Chondrocyte (in vitro differentiated cells): ENCODE data around the gene PCAT7. TPM values are rescaled to one million over a fixed set of nuclear protein-coding genes. Genes with fewer than 3 reads are reported as not detected.

ENCODE experiments used
- DNase-seq: peaks from one replicate; pipeline ENCODE4 v3.0.0; 2021; ENCODE audit warnings: mixed read lengths, low spot score
- H3K27ac Mint-ChIP-seq: one replicate; pipeline ENCODE4 v1.8.0; 2021; ENCODE audit warnings: mild to moderate bottlenecking, moderate library complexity, mixed read lengths; ENCODE audit not compliant: unreplicated experiment
- H3K27me3 Mint-ChIP-seq: 2 replicates; pipeline ENCODE4 v1.8.0; 2021; ENCODE audit warnings: low read depth, mixed read lengths
- H3K36me3 Mint-ChIP-seq: 2 replicates; pipeline ENCODE4 v1.8.0; 2021; ENCODE audit warnings: low read depth, mixed read lengths
- H3K4me1 Mint-ChIP-seq: 2 replicates; pipeline ENCODE4 v1.8.0; 2021; ENCODE audit warnings: low read depth, mild to moderate bottlenecking, mixed read lengths
- H3K4me3 Mint-ChIP-seq: one replicate; pipeline ENCODE4 v1.8.0; 2021; ENCODE audit warnings: mild to moderate bottlenecking, moderate library complexity, mixed read lengths; ENCODE audit not compliant: unreplicated experiment
- H3K9me3 Mint-ChIP-seq: 2 replicates; pipeline ENCODE4 v1.8.0; 2021; ENCODE audit warnings: low read depth, mixed read lengths
- CTCF ChIP-seq: fragments of 200-600 bp; sonication (generic); IDR thresholded peaks from 2 replicates; pipeline ENCODE4 v1.5.0; 2021; ENCODE audit warnings: antibody characterized with exemption, mild to moderate bottlenecking, moderate library complexity
- total RNA-seq: library from RNA; stranded (reverse); gene quantifications from 3 replicates; pipeline ENCODE4 v1.2.1, GENCODE V29; 2021

Gene PCAT7
- total RNA-seq, 1 donor from 2014 or later: 8.1 TPM

- H3K4me3 Mint-ChIP-seq: no peak overlapping the region
Observed at GRCh38 chr9:94514722-94515121, 40.2 kb upstream of the PCAT7 start.

DNA sequence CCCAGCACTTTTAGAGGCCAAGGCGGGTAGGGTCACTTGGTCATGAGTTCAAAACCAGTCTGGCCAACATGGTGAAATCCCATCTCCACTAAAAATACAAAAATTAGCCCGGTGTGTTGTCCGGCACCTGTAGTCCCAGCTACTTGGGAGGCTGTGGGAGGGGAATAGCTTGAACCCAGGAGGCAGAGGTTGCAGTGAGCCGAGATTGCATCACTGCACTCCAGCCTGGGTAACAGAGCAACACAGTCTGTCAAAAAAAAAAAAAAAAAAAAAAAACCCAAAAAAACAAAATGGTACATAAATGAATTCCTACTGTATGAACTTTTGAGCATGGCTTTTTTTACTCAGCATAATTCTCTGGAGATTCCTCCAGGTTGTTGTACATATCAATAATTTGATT, 37.6 kb upstream of the PCAT7 start:
- Mint-ChIP-seq H3K36me3 (peaks cover 3% of the 10 kb centered on the region), H3K27me3 (no peaks in the 10 kb centered on the region), H3K4me1 (peaks cover 23% of the 10 kb centered on the region), H3K4me3 (no peak overlapping the region), H3K27ac (no peak overlapping the region), H3K9me3 (peaks cover 5% of the 10 kb centered on the region)
- TF ChIP-seq CTCF: no peak
- no peak for DNase-seq

More at GRCh38 chr9:94514722-94515121, 40.2 kb upstream of the PCAT7 start:
- no peak for DNase-seq
- Mint-ChIP-seq H3K36me3 (no peaks in the 10 kb centered on the region), H3K27me3 (no peaks in the 10 kb centered on the region), H3K9me3 (no peaks in the 10 kb centered on the region), H3K27ac (peak overlapping the region; percentile 17), H3K4me1 (peaks cover 37% of the 10 kb centered on the region)
- no peak for TF ChIP-seq CTCF

DNA sequence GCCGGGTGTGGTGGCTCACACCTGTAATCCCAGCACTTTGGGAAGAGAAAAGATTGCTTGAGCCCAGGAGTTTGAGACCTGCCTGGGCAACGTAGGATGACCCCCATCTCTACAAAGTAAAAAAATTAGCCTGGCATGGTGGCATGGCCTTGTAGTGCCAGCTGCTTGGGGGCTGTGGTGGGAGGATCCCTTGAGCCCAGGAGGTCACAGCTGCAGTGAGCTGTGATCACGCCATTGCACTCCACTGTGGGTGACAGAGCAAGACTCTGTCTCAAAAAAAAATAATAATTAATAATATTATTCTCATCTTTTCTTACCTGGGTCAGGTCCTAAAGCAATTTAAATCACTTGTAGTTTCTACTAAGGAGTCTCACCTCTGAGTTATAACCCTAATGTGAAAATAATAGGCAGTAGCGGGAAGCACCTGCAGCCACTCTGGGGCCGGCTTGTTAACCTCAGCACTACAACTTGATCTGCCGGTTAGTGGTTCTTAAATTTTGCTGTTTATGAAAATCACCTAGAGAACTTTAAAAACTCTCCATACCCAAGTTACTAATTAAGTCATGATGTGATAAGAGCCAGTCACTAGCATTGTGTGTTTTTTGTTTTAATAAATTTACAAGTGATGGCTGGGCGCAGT, 29.4 kb upstream of the PCAT7 start:
- no peak for DNase-seq
- Mint-ChIP-seq H3K36me3 (peaks cover 4% of the 10 kb centered on the region), H3K4me1 (no peaks in the 10 kb centered on the region), H3K27ac (no peak overlapping the region), H3K27me3 (no peaks in the 10 kb centered on the region), H3K9me3 (peaks cover under 1% of the 10 kb centered on the region), H3K4me3 (no peak overlapping the region)
- TF ChIP-seq CTCF: no peak

- Mint-ChIP-seq H3K9me3 (no peaks in the 10 kb centered on the region), H3K27me3 (no peaks in the 10 kb centered on the region)
- TF ChIP-seq CTCF: no peak
Observed at GRCh38 chr9:94526271-94526670, 28.6 kb upstream of the PCAT7 start.

DNA sequence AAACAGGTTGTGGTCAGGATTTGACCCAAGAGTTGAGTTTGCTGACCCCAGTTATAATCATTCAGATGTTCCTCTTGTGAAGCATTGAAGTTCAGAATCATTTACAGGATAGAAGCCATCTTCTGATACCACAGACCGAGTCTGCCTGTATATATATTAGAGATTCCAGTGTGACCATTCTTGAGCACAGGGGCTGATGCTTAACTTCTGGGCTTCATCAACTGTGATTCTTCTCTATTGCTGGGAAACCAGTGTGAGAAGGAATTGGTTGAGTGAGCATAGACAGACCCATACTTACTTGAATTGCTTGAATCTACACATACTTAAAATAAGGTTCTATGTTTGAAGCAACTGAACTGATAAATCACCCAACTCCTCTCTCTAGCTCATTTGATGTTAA, 27.9 kb upstream of the PCAT7 start:
- no peaks in the 10 kb centered on the region for H3K4me1 Mint-ChIP-seq
- no peaks in the 10 kb centered on the region for H3K9me3 Mint-ChIP-seq
- peaks cover 7% of the 10 kb centered on the region for H3K36me3 Mint-ChIP-seq
- no peak overlapping the region for H3K27ac Mint-ChIP-seq
- DNase-seq: no peak
- no peak overlapping the region for H3K4me3 Mint-ChIP-seq
- no peaks in the 10 kb centered on the region for H3K27me3 Mint-ChIP-seq
- TF ChIP-seq CTCF: no peak

More at GRCh38 chr9:94526271-94526670, 28.6 kb upstream of the PCAT7 start:
- H3K4me1 Mint-ChIP-seq: no peaks in the 10 kb centered on the region
- no peak overlapping the region for H3K27ac Mint-ChIP-seq
- no peak overlapping the region for H3K4me3 Mint-ChIP-seq
- peaks cover 4% of the 10 kb centered on the region for H3K36me3 Mint-ChIP-seq
- no peak for DNase-seq
